Measurements from ENCODE around the gene METTL8. TPM values are rescaled to one million over a fixed set of nuclear protein-coding genes. Genes with fewer than 3 reads are reported as not detected.
"Not testable (repeated sequence)": the region's sequence is repeated elsewhere in the genome, so short reads cannot be mapped to it uniquely, and the experiment has no call there.

METTL8 gene
- total and polyA plus RNA-seq, 12 donors = 1.7 to 13.6 (median 11.3) TPM

DNA sequence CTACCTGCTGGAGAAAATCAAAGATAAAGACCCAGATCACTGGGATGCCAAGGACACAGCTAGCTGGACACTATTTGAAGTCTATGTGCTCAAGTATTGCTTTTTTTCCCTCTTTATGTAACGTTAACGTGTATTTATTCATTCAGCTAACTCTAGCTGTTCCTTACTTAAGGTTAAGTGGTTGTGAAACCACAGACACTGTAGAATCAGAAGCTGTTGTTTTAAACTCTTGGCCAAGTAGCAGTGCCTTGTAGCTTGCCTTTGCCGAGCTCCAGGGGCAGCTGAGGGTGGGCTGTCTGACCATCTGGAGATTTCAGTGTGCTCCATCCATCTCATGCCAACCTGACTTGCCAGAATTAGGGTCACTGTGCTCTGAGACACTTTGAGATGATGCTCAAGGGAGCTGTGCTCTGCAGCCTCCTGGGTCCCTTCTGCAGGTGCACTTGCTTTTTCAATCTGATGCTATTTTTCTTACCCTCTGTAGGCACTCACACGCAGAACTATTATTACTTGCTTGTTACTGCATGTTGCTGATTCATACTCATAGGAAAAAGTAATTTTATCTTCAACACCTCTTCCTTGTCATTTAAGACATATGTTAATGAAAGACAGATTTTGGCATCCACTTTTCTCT lies 116.2 kb downstream of the METTL8 start:
- TF ChIP-seq, protein P1, sequence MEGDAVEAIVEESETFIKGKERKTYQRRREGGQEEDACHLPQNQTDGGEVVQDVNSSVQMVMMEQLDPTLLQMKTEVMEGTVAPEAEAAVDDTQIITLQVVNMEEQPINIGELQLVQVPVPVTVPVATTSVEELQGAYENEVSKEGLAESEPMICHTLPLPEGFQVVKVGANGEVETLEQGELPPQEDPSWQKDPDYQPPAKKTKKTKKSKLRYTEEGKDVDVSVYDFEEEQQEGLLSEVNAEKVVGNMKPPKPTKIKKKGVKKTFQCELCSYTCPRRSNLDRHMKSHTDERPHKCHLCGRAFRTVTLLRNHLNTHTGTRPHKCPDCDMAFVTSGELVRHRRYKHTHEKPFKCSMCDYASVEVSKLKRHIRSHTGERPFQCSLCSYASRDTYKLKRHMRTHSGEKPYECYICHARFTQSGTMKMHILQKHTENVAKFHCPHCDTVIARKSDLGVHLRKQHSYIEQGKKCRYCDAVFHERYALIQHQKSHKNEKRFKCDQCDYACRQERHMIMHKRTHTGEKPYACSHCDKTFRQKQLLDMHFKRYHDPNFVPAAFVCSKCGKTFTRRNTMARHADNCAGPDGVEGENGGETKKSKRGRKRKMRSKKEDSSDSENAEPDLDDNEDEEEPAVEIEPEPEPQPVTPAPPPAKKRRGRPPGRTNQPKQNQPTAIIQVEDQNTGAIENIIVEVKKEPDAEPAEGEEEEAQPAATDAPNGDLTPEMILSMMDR (IDR thresholded peaks at IDR 0.05) = no peak
- 92 to 93% methylated on average over 4 of the region's 4 CpGs for WGBS, 2 donors
- ATAC-seq (no peak), DNase-seq (no peak)
- intact Hi-C loops (cut with DNase I) = no loop called here
- peaks cover 0 to 26% (median 6%) of the 10 kb centered on the region in 9 donors for H3K4me1 ChIP-seq
- H3K27ac ChIP-seq = no peak overlapping the region
- peaks cover 0 to under 1% (median 0%) of the 10 kb centered on the region in 11 donors for H3K9me3 ChIP-seq
- H3K4me3 ChIP-seq = no peak overlapping the region
- no peaks in the 10 kb centered on the region for H3K27me3 ChIP-seq
- H3K36me3 ChIP-seq = no peaks in the 10 kb centered on the region

DNA sequence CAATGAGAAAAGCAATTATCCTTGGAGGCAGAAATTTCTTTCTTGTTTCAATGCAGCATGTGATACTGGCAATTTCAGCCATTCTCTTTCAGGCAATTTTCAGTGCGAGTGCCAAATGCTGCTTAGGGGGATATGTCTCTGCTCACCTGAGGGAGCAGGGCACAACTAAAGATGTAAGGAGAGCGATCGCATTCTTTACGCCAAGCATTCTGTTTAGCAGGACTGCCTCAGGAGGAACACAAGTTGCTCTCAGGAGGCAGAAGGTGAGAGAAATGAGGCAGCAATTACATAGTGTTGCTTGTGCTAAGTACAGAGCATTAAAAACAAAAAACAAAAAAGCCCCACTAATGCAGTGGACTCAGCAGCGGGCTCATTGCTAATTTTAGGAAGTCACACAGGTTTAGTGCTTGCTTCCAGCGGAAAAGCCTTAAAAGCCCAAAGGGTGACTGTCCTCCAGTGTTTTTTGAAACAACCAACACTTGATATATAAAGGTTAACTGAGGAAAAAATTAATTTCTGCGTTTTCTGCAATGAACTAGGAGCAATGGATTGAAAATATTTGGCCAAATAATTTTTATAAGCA lies 116.9 kb downstream of the METTL8 start:
- no peak for ATAC-seq
- peaks cover 0 to 8% (median 4%) of the 10 kb centered on the region in 11 donors for H3K9me3 ChIP-seq
- DNase-seq = no peak
- TF ChIP-seq, protein P1 (IDR thresholded peaks at IDR 0.05) = no peak
- H3K36me3 ChIP-seq = no peaks in the 10 kb centered on the region
- intact Hi-C loops (cut with DNase I) = no loop called here
- no peak overlapping the region for H3K27ac ChIP-seq
- WGBS, 2 donors = 81 to 84% methylated on average over 7 of the region's 7 CpGs
- peaks cover 0 to 26% (median 6%) of the 10 kb centered on the region in 9 donors for H3K4me1 ChIP-seq
- H3K27me3 ChIP-seq = no peaks in the 10 kb centered on the region
- no peak overlapping the region for H3K4me3 ChIP-seq

DNA sequence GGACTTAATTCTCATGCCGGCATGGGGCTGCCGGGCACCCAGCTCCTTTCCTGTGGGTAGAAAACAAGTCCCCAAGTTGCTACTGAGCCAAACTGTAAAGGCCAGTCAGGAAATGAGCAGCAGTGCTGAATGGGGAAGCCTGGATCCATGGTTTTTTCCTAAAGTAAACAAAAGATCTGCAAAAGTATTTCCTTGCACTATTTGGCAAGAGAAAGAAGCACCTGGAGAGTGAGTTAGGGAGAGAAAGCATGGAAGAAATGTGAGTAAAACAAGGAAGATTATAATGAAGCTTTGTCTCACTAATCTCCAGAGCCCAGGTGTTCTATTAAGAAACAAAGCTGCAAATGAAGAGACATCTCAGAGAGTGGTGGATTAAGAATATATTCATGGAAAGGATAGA lies 117.6 kb downstream of the METTL8 start:
- H3K27ac ChIP-seq = no peak overlapping the region
- no peak for ATAC-seq
- WGBS, 2 donors = 35 to 50% methylated on average over 2 of the region's 2 CpGs
- H3K27me3 ChIP-seq = no peaks in the 10 kb centered on the region
- no peak for DNase-seq
- intact Hi-C loops (cut with DNase I) = no loop called here
- TF ChIP-seq, protein P1 (IDR thresholded peaks at IDR 0.05) = no peak
- no peaks in the 10 kb centered on the region for H3K36me3 ChIP-seq
- H3K4me1 ChIP-seq = peaks cover 0 to 26% (median 6%) of the 10 kb centered on the region in 9 donors
- H3K9me3 ChIP-seq = peaks cover 0 to 14% (median 6%) of the 10 kb centered on the region in 11 donors
- H3K4me3 ChIP-seq = no peak overlapping the region

DNA sequence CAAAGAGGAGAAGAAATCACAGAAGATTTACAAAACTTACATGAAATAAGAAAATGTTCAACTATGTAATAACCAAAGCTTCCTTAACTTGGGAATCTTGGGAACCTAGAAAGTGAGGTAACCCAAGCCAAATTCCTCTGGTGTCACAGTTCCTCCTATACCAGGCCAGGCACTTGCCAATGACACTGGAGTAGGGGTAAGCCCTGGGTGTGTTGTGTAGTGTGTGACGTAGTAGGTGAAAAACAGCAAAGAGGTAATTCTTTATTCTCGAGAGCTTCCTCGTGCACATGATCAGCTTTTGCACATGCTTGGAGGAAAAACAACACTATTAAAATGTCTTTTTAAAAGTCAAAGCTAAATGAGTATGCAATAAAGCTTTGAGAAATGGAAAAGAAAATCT lies 118.0 kb downstream of the METTL8 start:
- intact Hi-C loops (cut with DNase I) = no loop called here
- H3K9me3 ChIP-seq = peaks cover 0 to 18% (median 6%) of the 10 kb centered on the region in 11 donors
- H3K4me3 ChIP-seq = no peak overlapping the region
- peaks cover 0 to 26% (median 6%) of the 10 kb centered on the region in 9 donors for H3K4me1 ChIP-seq
- H3K36me3 ChIP-seq = no peaks in the 10 kb centered on the region
- WGBS, 2 donors = 53 to 74% methylated on average over 3 of the region's 3 CpGs
- DNase-seq (no peak), ATAC-seq (no peak)
- H3K27me3 ChIP-seq = no peaks in the 10 kb centered on the region
- no peak overlapping the region for H3K27ac ChIP-seq
- TF ChIP-seq, protein P1 (IDR thresholded peaks at IDR 0.05) = no peak

DNA sequence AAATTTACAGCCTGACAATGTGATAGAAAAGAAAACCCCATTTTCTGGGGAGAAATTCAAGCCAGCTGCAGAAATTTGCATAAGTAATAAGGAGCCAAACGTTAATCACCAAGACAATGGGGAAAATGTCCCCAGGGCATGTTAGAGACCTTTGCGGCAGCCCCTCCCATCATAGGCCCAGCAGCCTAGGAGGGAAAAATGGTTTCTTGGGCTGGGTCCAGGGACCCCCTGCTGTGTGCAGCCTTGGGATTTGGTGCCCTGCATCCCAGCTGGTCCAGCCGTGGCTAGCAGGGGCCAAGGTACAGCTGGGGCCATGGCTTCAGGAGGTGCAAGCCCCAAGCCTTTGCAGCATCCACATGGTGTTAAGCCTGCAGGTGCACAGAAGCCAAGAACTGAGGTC lies 121.6 kb downstream of the METTL8 start:
- intact Hi-C loops (cut with DNase I); H3K36me3 ChIP-seq; H3K27ac ChIP-seq; DNase-seq; H3K27me3 ChIP-seq; H3K4me3 ChIP-seq; ATAC-seq: not testable (repeated sequence)
- peaks cover 0 to 11% (median 0%) of the 10 kb centered on the region in 9 donors for H3K4me1 ChIP-seq
- WGBS, 2 donors = 91 to 92% methylated on average over 3 of the region's 3 CpGs
- H3K9me3 ChIP-seq = peaks cover 0 to 29% (median 6%) of the 10 kb centered on the region in 11 donors

DNA sequence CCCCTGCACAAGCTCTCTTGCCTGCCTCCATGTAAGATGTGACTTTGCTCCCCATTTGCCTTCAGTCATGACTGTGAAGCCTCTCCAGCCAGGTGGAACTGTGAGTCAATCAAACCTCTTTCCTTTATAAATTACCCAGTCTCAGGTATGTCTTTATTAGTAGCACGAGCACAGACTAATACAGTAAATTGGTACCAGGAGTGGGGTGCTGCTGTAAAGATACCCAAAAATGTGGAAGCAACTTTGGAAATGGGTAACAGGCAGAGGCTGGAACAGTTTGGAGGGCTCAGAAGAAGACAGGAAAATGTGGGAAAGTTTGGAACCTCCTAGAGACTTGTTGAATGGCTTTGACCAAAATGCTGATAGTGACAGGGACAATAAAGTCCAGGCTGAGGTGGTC lies 122.2 kb downstream of the METTL8 start:
- H3K4me1 ChIP-seq; H3K27me3 ChIP-seq; H3K36me3 ChIP-seq; DNase-seq; ATAC-seq; H3K4me3 ChIP-seq; H3K27ac ChIP-seq; intact Hi-C loops (cut with DNase I): not testable (repeated sequence)
- peaks cover 0 to 35% (median 6%) of the 10 kb centered on the region in 11 donors for H3K9me3 ChIP-seq
- 95 to 96% methylated on average over 1 of the region's 1 CpG for WGBS, 2 donors

Measured in heart right ventricle (tissue), 16 donors.